Right lobe of liver (tissue), 6 donors: ENCODE data around the gene TTC23. TPM values are rescaled to one million over a fixed set of nuclear protein-coding genes. Genes with fewer than 3 reads are reported as not detected.

Source experiments
- ATAC-seq, 4 donors: fragments of 200-7000 bp; cut with Tn5 transposase; one replicate each; pipeline ENCODE4 v1.9.1; 2020; ENCODE audit warnings: mild to moderate bottlenecking in 4 of 4, moderate library complexity in 4 of 4
- DNase-seq, 3 donors: peaks; one replicate each; pipeline ENCODE4 v3.0.0-alpha.2; 2020
- H3K27ac ChIP-seq, 3 donors: fragments of 200-600 bp; one replicate each; pipeline ENCODE4 v1.8.0; 2022
- H3K27me3 ChIP-seq, 2 donors: fragments of 200-600 bp; one replicate each; pipeline ENCODE4 v1.8.0; 2022
- H3K36me3 ChIP-seq, 4 donors: fragments of 200-600 bp; sonication (generic) in 1 of 4; one replicate each; pipeline versions ENCODE4 v1.5.1 to v1.8.0; 2017 to 2022; ENCODE audit warnings: control low read depth in 1 of 4
- H3K4me1 ChIP-seq, 4 donors: fragments of 200-600 bp; sonication (generic) in 1 of 4; one replicate each; pipeline versions ENCODE4 v1.5.1 to v1.8.0; 2017 to 2022; ENCODE audit warnings: control low read depth in 1 of 4
- H3K4me3 ChIP-seq, 3 donors: fragments of 200-600 bp; one replicate each; pipeline ENCODE4 v1.8.0; 2022
- H3K9me3 ChIP-seq, 4 donors: fragments of 200-600 bp; sonication (generic) in 1 of 4; one replicate each; pipeline versions ENCODE4 v1.5.1 to v1.8.0; 2017 to 2022; ENCODE audit warnings: control low read depth in 1 of 4
- POLR2A ChIP-seq: fragments of 450-650 bp; IDR thresholded peaks from one replicate; pipeline ENCODE4 v1.6.1; 2017; ENCODE audit warnings: antibody characterized with exemption, mild to moderate bottlenecking
- WGBS: methylation state at CpG from one replicate; pipeline ENCODE4 v1.1.6; 2018; ENCODE audit warnings: low coverage, low lambda C conversion rate; ENCODE audit not compliant: insufficient coverage; ENCODE audit errors: missing lambda C conversion rate; 5-methylcytosine and 5-hydroxymethylcytosine counted together
- intact Hi-C, 2 donors: fragments of 100-400 bp; cut with DNase I; formaldehyde crosslinking; loops; one replicate each; pipeline versions ENCODE4 v1.11.2 to v1.14.1; 2022
- total RNA-seq, 6 experiments: library from RNA; depleted of rRNA in 2 of 6; stranded (reverse); fragments of >200 nt in 2 of 6; fragmentation: NEBNext Ultra II Directional in 3 of 6; extraction: Animal tissue kit (Norgen Biotek cat#: 25700) in 3 of 6; gene quantifications; one replicate each; pipeline versions ENCODE4 v1.1.0 to v1.2.4, GENCODE V29; 2016 to 2023
- TF ChIP-seq, protein P1 (sequence below), 4 donors: fragments of 200-600 bp in 3 of 4; fragments of 450-650 bp in 1 of 4; IDR thresholded peaks; one replicate each; pipeline versions ENCODE4 v1.5.1 to v1.8.0; 2016 to 2022; ENCODE audit warnings: antibody characterized with exemption in 4 of 4, mild to moderate bottlenecking in 2 of 4
- donor health status: DM: no; HTN: yes; CAD: no.
- donor health status: DM: no; HTN: no; CAD: no.
- donor health status: DM: no; HTN: no; CAD: no.
- donor health status: DM: no; HTN: yes; CAD: no.
- donor health status: DM: no; HTN: yes; CAD: no.

The TTC23 gene
- total RNA-seq, 6 experiments from 2014 or later = 6.1 to 18.4 (median 9.1) TPM

DNA sequence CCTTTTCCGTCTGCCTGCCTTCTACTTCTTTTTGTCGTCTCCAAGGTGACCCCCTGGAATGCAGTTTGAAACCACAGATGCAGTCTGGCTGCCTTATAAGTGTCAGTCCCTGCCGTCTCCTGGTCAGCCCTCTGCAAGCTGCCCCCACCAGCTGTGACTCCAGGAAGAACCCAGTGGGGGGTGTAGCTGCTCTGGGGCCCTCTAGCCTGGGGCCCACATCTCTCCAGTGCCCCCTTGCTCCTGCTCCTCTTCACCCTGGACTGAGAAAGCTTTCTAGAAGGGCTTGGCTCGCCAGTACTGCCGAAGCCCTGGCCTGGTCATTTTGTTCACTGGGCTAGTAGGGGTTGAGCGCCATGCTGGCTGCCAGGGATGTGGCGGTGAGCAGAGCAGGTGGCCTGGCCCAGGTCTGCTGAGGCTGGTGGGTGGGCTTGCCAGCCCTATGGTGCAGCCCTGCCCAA lies 123.2 kb downstream of the TTC23 start:
- no peak overlapping the region for H3K27ac ChIP-seq

DNA sequence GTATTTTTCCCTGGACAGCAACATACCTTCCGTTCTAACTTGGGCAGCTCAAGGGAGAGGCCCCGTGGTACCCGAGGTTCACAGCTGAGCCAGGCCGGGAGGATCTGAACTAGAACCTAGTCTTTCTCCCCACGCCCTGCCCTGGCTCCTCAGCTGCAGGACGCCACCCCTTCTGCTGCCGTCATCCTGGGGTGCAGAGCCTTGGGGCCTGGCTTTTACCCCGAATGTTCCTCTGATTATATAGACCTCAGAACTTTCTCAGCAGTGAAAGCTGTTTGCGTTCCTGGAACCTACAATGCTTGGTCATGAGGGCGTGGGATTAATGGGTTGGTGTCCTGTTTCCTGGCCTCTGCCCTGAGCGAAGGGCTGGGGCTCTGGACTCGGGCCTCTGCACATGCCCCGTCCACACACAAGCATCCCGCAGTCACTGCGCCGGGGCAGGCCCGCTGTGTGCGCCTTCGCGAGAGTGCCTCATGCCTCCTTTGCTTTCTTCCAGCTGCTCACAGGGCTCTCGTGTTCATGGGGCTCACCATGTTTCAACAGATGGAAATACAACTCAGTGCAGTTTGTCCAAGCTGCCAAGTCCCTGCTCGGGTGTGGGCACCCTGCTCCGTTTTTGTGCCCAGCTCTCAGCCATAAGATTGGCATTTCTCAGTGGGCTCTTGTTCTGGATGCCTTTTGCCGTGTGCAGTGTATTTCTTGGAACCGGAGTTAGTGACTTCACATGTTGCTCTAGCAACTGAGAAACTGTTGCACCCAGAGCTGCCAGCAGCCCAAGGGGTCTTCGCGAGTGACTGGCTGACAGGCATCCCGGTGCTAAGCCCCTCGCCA lies 124.1 kb downstream of the TTC23 start:
- intact Hi-C loops = no loop called here
- WGBS = 87% methylated on average over 5 of the region's 29 CpGs
- Histone ChIP-seq H3K27ac (no peak overlapping the region), H3K9me3 (no peaks in the 10 kb centered on the region), H3K27me3 (no peaks in the 10 kb centered on the region), H3K4me3 (no peak overlapping the region), H3K36me3 (no peaks in the 10 kb centered on the region), H3K4me1 (no peaks in the 10 kb centered on the region)
- DNase-seq = peak in 1 of 3 donors; percentile 33
- no peak for ATAC-seq
- TF ChIP-seq POLR2A = no peak
- TF ChIP-seq, protein P1, sequence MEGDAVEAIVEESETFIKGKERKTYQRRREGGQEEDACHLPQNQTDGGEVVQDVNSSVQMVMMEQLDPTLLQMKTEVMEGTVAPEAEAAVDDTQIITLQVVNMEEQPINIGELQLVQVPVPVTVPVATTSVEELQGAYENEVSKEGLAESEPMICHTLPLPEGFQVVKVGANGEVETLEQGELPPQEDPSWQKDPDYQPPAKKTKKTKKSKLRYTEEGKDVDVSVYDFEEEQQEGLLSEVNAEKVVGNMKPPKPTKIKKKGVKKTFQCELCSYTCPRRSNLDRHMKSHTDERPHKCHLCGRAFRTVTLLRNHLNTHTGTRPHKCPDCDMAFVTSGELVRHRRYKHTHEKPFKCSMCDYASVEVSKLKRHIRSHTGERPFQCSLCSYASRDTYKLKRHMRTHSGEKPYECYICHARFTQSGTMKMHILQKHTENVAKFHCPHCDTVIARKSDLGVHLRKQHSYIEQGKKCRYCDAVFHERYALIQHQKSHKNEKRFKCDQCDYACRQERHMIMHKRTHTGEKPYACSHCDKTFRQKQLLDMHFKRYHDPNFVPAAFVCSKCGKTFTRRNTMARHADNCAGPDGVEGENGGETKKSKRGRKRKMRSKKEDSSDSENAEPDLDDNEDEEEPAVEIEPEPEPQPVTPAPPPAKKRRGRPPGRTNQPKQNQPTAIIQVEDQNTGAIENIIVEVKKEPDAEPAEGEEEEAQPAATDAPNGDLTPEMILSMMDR (IDR thresholded peaks at IDR 0.05) = no peak

More for the DNA sequence above, 123.2 kb downstream of the TTC23 start:
- H3K4me1 ChIP-seq = no peaks in the 10 kb centered on the region
- ATAC-seq = no peak
- DNase-seq = no peak
- no peaks in the 10 kb centered on the region for H3K27me3 ChIP-seq
- no peak overlapping the region for H3K4me3 ChIP-seq
- TF ChIP-seq POLR2A = no peak
- TF ChIP-seq, protein P1 (IDR thresholded peaks at IDR 0.05) = no peak
- 89% methylated on average over 3 of the region's 7 CpGs for WGBS
- H3K9me3 ChIP-seq = no peaks in the 10 kb centered on the region
- intact Hi-C loops = no loop called here
- no peaks in the 10 kb centered on the region for H3K36me3 ChIP-seq

DNA sequence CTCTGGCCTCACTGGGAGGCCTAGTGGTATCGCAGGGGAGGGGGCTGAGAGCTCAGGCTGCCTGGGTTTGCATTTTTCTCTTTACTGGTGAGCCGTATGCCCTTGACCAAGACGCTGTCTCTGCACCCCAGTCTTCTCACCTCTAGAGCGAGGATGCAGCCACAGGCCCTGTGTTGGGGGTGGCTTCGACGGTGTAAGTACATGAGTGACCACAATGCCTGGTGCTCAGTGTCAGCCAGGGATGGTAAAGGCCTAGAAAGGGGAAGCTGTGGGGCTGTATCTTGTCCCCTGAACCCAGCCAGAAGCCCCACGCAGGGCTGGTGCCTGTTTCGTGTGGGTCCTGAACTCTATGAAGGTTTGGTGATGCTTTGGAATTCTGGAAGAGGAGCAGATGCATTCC lies 124.7 kb downstream of the TTC23 start:
- intact Hi-C loops = no loop called here

DNA sequence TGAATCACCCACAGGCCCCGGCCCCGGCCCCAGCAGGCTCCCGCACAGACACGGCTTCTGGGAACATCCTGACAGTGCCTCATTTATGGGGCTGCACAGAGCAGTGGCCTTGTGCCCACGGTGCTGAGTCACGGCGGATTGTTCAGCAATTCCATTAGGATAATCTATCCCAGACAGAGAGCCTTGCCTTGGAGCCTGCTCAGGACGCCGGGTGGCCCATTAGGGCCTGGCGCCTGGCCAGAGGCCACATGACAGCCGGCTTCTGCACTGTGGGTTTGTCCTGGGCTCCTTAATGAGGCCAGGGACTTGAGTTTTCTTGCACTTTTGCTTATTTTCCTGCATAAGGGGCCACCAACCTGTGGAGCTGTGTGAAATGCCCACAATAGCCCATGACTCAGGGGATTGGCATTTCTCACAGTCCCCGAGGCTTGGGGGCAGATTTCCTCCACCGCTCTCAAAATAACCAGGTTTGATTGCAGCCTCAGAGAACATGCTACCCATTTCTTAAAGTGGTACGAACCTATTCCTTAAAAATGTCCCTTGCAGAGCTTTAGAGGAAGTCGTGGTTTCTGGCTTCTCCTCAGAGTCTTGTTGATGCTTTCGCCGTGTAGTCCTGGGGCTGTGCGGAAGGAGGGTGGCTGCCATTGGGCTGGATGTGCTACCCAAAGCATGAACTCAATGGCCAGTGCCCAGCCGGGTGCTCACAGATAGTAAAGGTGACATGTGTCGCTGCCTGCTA lies 125.5 kb downstream of the TTC23 start:
- Histone ChIP-seq H3K4me1 (no peaks in the 10 kb centered on the region), H3K9me3 (no peaks in the 10 kb centered on the region), H3K36me3 (no peaks in the 10 kb centered on the region), H3K4me3 (no peak overlapping the region), H3K27ac (no peak overlapping the region), H3K27me3 (no peaks in the 10 kb centered on the region)
- 45% methylated on average over 5 of the region's 20 CpGs for WGBS
- intact Hi-C loops = no loop called here
- peak; percentile 74 to 83 (median 77) for ATAC-seq
- TF ChIP-seq, protein P1 (IDR thresholded peaks at IDR 0.05) = no peak
- TF ChIP-seq POLR2A = no peak
- peak in 2 of 3 donors; percentile 46 to 67 for DNase-seq

More for the DNA sequence above, 124.7 kb downstream of the TTC23 start:
- ATAC-seq = no peak
- Histone ChIP-seq H3K27ac (no peak overlapping the region), H3K4me3 (no peak overlapping the region), H3K9me3 (no peaks in the 10 kb centered on the region), H3K4me1 (no peaks in the 10 kb centered on the region), H3K36me3 (no peaks in the 10 kb centered on the region), H3K27me3 (no peaks in the 10 kb centered on the region)
- WGBS = no CpG with 5 or more reads among the region's 8 CpGs
- no peak for TF ChIP-seq POLR2A
- TF ChIP-seq, protein P1 (IDR thresholded peaks at IDR 0.05) = no peak
- peak in 1 of 3 donors; percentile 22 for DNase-seq
